Fibroblast of skin of back (primary cell): ENCODE results near the gene NPHP4.
A peak's percentile ranks its signal among the peaks of the same experiment; 100 is the strongest.

ENCODE experiments used
- DNase-seq: peaks from one replicate; pipeline ENCODE4 v3.0.0-alpha.2; 2013

The NPHP4 gene

DNA sequence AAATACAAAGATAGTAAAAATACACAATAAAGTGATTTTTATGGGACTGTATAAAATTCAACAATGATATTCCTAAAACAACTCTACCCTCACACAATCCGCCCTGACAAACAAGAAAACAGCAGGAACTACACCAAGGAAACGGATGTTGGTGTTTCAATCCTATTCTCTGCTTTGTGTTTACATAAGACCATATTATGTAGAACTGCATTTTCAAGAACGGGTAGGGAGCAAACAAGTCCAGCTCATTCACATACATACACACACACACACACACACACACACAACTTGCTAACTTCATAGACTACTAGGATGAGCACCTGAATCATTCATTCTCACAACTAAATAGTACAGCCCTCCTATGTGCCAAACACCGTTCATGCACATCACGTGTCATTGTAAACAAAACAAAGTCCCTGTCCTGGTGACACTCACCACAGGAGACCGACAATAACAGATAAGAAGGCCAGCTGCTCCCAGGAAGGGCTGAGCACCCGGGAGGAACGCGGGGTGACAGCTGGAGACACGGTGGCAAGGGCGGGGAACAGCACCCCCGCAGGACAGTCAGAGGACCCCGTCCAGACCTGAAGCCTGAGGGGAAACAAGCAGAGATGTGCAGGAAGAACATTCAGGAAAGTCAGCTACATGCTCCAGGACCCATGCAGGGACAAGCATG lies 43.0 kb downstream of the NPHP4 start:
- no peak for DNase-seq

GRCh38 chr1:5948681-5949005 lies 43.6 kb downstream of the NPHP4 start:
- DNase-seq = no peak

GRCh38 chr1:5947978-5948680 lies 44.1 kb downstream of the NPHP4 start:
- DNase-seq = no peak

DNA sequence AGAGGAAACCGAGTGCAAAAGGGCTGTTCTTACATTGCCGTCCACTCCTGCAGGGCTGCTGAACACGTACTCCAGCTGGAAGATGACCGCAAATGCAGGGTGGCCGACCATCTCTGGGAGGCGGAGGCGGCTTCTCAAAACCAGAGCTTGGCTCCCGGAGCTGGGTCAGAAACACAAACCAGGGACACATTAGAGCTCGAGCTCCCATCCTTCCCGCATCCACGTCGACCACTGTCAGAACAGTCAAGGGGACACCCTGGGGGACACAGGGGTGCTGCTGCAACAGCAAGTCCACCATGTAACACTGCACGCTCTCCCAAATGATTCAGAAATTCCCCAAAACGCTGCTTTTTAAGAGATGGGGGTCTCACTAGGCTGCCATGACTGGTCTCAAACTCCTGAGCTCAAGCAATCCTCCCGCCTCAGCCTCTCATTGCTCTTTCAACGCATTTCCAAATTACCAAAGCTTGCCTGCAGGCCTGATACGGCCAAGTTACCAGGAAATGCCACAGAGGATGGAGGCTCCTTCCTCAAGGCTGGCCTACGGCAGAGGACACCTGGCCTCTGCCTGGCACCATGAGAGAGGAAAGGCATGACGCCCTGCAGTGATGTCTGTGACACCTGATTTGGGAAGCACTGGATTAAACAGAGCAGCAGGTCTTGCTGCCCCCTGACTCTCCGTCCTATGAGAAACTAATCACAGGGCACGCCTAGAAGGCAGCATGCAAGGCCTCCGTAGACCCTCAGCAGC lies 45.0 kb downstream of the NPHP4 start:
- no peak for DNase-seq

DNA sequence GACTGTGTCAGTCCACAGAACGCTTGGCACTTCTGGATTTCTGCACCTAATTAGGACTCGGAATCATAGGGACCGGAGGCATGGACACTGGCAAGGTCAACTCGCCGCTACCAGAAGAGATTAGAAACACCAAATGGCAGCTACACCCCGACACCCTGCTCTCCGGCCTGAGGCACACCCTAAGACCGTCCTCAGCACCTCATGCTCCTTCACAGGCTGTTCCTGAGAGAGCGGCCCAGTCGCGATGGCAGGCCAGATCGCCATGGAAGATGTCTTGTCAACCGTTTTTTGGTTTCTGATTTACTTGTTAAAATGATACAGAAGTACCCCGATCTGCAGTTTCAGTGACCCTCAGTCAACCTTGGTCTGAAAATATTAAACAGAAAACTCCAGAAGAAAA lies 46.8 kb downstream of the NPHP4 start:
- DNase-seq = no peak

DNA sequence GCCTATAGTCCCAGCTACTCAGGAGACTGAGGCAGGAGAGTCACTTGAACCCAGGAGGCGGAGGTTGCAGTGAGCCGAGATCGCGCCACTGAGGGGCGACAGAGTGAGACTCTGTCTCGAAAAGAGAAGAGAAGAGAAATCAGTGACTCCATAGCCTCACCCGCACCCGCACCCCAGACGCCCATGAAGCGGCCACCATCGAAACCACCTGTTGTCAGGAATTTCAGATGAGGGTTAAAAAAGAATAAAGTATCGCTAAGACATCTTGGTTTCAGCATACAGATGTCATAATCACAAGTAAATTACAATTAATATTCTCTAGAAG lies 47.4 kb downstream of the NPHP4 start:
- no peak for DNase-seq

DNA sequence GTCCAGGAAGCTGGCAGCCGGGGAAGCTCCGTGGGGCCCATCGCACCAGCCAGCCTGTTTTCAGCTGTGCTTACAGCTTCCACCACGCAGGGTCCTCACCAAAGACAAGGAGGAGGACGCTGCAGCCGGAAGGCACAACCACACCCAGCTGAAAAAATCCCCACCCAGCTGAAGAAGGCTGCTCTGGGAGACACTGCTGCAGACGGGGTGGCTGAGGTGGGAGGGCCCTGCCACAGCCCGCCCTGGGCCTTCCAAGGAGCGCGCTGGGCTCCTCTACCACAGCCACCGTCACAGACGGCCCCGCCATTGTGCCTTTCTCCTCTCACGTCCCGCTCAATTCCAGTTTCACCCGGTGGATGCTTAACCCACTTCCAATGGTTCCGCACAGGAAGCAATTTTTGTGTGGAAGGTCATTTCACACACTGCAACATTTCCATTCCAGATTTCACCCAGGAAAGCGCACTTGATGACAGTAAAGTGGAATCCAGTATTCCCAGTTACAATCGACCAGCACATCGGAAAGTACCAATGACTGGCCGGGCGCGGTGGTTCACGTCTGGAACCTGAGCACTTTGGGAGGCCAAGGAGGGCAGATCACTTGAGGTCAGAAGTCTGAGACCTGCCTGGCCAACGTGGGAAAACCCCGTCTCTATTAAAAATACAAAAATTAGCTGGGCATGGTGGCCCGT lies 47.9 kb downstream of the NPHP4 start:
- no peak for DNase-seq

DNA sequence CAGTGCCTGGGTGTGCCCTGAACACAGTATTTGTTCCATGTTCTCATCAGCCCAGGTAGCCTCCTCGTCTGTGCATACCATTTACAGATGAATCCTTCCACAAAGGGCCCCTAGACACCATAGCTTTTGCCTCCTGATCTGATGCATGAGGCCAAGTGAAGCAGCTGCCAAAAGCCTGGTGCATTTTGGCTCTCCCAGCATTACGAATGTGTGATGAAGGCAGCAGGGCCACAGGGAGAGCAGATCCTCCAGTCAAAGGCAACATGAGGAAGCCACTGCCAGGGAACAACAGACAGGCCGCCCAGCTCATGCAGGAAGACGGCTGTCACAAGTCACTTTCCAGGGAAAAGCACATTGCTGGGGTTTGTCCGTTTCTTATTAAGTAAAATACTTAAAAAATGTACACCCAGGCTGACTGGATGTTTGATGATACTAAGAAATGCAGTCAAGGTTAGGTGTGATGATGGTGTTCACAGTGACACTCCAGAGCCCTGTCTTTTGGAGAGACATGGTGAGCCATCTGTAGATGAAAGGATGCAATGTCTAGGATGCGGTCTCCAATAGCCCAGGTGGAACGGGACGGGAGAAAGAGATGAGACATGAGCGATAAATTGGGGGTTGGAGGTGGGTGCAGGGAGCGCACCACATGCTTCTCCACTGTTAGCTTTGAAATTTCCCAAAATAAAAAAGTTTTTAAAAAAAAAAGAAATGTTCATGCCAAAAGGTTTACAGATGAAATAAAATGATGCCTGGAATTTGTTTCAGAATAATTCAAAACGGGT lies 48.7 kb downstream of the NPHP4 start:
- no peak for DNase-seq

DNA sequence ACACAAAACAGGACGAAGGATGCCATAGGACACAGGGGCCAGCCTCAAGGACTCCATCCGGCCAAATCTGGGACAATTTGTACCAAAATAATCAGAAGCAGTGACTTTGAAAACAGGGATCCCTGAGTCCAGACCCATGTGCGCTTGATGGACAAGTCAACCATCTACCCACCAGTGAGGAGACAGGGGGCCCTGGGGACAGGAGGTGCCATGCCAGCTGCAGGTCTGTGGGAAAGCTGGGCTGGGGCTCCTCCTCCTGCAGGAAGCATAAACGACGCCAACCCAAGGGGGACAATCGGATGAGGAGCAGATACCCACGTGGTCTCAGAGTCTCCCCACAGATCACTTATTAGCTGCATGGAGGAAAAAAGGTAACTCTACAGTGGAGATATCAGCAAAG lies 50.6 kb downstream of the NPHP4 start:
- no peak for DNase-seq

- DNase-seq = no peak
Measured at GRCh38 chr1:5940723-5941407, 51.4 kb downstream of the NPHP4 start.

DNA sequence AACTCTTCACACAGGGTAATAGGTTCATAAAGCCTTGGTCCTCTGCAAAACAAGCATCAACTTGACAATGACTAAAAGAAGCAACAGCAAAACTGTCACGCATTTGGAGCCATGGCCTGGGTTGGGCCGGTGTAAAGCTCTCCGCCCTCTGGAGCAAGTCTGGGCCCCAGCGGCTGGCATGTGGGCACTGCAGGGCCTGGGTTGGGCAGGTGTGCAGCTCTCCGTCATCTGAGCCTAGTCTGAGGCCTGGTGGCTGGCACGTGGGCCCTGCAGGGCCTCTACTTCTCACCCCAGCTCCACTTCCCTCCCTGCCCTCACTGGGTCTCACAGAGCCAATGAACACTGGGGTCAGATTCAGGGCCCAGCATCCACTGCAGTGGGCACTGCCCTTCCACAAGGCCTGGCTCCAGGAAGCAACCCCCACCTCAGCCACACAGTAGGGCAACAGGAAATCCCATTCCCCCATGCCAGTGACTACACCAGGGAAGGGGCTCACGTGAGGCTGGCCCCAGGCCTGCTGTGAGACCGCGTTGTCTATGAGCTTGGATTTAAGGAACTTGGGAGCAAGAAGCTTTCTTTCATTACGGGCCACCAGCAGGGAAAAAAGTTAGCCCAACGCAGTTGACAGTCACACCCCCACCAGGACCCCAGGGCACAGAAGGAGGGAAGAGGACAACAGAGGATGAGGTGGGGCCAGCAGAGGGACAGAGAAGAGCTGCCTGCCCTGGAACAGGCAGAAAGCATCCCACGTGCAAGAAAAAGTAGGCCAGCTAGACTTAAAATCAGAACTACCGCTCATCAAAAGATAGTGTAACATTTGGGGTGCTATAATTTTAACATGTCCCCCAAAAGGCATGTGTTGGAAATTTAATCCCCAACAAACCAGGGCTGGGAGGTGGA lies 52.7 kb downstream of the NPHP4 start:
- DNase-seq = no peak

DNA sequence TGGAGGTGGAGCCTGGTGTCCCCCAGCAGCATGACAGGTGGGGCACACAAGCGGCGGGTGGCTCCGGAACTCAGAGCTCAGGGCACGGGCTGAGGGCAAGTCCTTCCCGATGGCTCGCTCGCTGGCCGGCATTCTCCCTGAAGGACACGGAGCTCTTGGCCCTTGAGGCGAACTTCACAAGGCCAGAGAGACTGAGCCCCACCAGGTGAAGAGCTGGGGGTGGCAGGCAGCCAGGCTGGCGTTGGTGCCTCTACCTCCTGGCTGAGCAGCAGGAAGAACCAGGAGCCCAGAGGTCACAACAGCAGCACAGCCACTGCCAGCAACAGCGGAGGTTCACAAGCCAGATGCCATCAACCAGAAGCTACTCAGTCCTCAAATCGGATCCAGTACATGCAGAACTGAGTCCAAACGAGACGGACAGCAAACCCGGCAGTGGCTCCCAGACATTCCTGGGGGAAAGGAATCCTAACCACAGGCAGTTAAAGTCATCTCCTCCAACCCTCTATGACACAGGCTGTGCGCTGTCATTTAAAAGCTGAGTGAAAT lies 54.1 kb downstream of the NPHP4 start:
- peak; percentile 85 for DNase-seq

- DNase-seq = no peak
Measured at GRCh38 chr1:5937373-5937857, 54.8 kb downstream of the NPHP4 start.

DNA sequence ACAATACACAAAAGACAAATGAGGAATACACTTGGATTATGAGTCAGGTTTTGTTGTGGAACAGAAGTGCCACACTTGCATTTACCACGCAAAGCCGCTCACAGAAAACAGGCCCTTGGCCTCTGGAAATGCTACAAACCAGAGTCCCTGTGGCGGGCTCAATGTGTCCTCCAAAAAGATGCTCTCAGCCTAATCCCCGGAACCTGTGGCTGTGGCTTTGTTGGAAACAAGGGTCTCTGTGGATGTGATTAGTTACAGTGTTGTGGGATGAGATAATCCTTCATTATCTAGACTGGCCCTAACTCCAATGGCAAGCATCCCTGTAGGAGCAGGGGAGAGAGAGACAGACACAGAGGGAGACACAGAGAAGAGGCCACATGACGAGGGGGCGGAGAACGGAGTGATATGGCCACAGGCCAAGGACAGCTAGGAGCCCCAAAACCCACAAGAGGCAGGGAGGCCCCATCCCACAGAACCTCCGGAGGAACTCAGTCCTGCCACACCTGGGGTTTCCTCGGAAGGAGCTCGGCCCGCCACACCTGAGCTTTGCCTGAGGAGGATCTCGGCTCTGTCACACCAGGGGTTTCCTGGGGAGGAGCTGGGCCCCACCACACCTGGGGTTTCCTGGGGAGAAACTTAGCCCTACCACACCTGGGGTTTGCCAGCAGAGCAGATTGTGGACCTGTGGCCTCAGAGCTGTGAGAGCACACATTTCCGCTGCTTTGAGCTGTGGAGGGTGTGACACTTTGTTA lies 55.4 kb downstream of the NPHP4 start:
- no peak for DNase-seq

DNA sequence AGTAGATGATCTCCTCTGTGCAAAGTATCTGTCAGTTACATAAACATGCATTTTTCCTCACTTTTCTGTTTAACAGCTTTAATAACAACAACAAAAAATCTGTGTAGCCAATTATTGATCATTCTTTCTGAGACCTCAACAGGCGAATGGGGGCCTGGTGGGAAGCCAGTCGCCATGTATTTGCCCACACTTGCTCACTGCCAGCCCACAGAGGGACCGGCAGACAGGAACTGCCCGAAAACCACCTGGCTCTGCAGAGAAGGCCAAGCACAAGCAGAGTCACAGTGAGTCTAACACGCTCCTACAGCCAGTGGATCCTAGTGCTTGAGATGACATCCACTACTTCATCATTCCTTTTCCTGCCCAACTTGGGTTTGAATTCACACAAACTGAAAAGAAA lies 56.1 kb downstream of the NPHP4 start:
- no peak for DNase-seq

DNA sequence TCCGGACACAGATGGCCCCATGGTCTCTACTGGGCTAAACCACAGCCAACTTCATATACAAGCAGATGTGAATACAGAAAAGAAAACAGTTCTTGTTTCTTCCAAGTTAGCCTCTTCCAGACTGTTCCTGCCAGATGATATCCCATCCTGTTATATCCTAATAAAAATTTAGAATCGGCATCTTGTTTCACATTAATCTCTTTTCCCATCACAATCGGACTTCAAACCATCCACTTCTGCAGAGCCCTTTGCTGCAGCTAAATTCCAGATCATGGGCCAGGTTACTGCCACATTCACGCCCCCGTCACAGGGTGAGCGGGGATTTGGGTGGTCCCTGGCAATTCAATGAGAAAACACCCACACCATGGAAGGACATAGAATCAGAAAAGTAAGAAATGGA lies 57.2 kb downstream of the NPHP4 start:
- DNase-seq = no peak

DNA sequence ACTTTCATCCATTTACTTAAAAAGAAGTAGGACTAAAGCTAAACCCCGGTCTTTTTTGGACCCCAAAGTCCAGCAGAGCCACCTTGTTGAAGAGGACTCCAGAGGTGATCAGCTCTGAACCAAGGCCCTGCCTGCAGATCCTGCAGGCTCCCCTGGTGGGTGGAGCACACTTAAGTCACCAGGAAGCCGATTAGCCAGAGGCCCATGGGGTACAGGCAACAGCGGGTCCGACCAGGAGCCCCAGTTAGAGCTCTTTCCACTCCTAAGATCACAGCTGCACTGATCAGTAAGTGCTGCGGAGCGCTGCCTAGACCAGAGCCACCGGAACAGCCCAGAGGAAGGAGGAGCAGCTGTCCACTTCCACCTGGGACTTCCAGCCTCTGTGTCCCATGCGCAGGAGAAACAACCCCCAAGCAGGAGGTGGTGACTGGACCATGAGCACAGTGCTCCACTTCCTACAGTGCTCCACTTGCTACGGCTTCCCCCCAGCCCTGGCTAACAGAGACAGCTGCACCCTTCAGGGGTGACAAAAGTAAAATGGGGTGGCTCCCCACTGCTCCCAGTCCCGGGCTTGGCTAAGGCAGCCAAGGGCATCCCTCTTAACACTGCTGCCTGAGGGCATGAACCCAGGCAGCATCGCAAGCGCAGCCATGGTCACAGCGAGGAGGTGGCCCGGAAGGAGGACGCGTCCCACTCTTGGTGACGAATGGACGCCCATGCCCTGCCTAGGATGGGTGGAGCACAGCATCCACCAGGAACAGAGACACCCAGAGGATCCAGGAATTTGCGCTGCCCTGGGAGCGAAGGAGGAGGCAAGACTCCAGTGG lies 58.0 kb downstream of the NPHP4 start:
- DNase-seq = no peak

- DNase-seq = no peak
Measured at GRCh38 chr1:5933676-5934057, 58.6 kb downstream of the NPHP4 start.

DNA sequence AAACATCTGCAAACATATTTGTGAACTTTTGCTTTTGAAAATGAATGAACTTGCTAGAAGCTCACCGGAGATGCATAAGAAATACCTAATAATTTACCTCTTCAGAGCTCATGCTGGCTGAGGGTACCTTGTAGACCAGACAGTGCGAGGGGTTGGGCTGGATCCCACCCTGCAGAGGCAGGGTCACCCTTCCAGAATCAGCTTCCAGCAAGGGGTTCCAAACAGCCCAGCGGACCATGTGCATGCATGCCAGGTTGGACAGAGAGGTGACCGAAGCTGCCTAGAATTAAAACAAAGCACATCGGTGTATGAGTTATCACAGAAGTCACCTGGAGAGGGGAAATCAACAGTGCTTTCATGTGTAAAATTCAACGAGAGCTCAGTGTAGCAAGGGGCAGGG lies 59.2 kb downstream of the NPHP4 start:
- DNase-seq = no peak
